MM.1S (cell line): ENCODE results near the gene UNKL.

ENCODE experiments used
- CTCF ChIP-seq: fragments of 300-600 bp; sonication (generic); IDR thresholded peaks from 2 replicates; pipeline ENCODE4 v1.5.1; 2016; ENCODE audit warnings: antibody characterized with exemption, low read length, mixed read lengths
- EZH2 ChIP-seq: fragments of 300-600 bp; sonication (generic); optimal IDR thresholded peaks from 2 replicates; pipeline ENCODE3; 2017; ENCODE audit warnings: low read depth, mild to moderate bottlenecking, antibody characterized with exemption, low read length, mixed read lengths
- EZH2phosphoT487 ChIP-seq: fragments of 300-600 bp; sonication (generic); IDR thresholded peaks from 2 replicates; pipeline ENCODE4 v1.6.1; 2018; ENCODE audit warnings: antibody characterized with exemption, low read length

- TF ChIP-seq CTCF (no peak), EZH2 (no peak), EZH2phosphoT487 (no peak)
Measured at GRCh38 chr16:1426734-1427471, 12.4 kb upstream of the UNKL start.
